ENCODE results near the gene LAMC2.
"Not testable (repeated sequence)": the region's sequence is repeated elsewhere in the genome, so short reads cannot be mapped to it uniquely, and the experiment has no call there.

LAMC2 gene

DNA sequence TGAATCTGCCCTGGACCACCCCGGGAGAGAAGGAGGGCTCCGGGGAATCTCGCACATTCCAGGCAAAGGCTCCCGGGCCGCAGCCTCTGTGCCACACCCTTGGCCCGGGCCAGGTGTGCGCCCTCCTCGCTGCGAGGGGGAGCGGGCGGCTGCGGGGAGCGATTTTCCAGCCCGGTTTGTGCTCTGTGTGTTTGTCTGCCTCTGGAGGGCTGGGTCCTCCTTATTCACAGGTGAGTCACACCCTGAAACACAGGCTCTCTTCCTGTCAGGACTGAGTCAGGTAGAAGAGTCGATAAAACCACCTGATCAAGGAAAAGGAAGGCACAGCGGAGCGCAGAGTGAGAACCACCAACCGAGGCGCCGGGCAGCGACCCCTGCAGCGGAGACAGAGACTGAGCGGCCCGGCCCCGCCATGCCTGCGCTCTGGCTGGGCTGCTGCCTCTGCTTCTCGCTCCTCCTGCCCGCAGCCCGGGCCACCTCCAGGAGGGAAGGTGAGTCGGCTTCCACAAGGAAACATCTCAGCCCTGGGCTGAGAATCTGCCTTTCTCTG is at the start of gene LAMC2:
Gene LAMC2 (plus strand): TSS at position 324 of the 550 bp plus-strand sequence. CDS start 89 bp downstream, at position 413.
- no peak for DNase-seq (ENCODE audit: low read depth in 2 of 2)

DNA sequence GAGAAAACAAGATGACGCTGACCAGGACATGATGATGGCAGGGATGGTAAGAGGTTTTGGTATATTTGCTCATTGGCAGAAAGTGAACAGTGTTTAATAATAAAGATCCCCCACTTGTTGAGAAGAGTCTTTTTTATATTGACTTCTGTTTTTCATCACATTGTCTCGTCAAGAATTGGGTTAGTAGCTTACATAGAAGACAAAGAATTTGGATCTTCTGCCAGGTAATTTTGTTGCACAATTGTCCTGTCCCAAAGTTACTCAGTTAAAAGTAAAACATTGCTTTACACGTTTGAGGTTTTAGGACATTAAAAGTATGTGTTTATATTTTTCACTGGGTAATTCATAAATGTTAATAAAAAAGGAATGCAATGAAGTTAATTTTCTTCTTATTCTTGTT is 48.3 kb upstream of the LAMC2 start:
- DNase-seq (ENCODE audit: low read depth in 2 of 2), result no peak

DNA sequence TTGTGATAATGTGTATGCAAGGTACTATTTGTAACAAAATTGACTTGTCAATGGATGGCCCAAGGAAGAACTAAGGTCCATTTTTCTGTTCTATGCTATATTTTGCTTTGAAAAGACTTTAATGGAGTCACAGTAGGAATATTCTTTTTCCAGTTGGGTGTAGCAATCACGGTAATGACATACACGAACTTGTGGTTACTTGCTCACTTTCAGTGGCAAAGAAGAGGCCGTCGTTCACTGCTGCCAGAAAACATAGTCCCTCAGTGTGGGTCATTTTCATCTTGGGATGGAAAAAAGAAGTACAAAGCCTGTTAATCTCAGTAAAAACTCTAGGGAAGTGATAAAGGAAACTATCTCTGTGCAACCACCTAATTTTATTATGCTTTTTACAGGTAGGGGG is 47.8 kb upstream of the LAMC2 start:
- DNase-seq (ENCODE audit: low read depth in 2 of 2), result no peak

DNA sequence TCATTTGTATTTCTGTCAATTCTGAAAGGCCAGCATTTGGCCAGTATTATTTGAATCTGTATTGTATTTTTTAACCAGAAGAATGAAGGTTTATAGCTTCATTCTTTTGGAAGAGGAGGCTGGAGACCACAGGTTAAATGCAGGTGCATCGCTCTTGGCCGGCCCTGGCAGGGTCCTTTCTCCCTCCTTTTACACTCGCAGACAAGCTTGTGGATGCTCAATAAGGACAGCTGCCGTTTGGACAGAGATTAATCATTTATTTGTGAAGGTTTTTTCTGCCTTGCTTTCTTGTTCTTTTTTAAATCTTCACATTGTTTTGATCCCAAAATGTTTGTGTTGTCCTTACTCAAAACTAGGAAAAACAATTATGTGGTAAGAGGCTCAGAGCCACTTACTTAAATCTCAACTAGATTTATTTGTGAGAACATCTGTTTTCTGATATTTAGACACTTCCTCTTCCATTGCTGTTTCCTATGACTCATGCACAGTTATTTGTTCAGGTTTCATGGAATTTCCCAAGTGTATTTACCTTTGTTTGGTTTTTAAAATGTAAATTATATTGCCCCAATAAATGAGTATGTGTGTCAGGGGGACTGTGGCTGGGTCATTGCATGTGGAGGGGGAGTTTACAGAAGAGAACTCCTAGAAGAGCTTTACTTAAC is 46.7 kb upstream of the LAMC2 start:
- no peak for DNase-seq (ENCODE audit: low read depth in 2 of 2)

DNA sequence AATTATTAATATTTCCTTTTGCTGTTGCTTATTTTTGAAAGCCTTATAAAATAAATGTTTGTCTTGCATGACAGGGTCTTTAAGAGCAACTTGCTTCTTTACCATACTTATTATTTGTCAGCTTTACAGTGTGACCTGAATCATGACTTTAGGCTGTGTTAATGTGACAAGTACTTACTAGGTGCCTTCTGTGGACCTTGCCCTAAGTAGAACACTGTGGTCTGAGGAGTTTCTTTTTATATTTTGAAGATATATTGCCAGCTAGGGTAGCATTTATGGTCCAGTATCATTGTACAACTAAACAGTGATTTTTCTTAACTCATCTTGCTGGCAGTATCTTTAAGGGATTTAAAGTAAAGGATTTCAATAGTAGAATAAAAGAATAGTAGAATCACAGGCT is 45.4 kb upstream of the LAMC2 start:
- DNase-seq (ENCODE audit: low read depth in 2 of 2), result no peak

DNA sequence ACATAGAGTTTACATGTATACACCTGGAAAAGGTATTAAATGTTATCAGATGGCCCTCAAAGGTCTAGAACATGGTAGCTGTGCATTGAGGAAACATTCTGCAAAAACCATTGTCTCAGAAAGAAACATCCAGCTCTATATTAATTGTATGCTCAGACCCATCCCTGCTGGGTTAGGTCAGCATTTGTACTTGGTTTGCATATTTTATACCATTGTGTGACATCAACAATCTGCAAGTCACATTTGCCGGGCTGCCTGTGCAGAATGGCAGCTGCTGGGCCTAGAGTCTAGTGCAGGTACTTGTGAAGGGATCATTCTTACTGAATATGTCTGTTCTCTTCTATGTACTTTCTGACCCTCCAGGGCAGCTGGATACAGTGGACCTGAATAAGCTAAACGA is 43.9 kb upstream of the LAMC2 start:
- no peak for DNase-seq (ENCODE audit: low read depth in 2 of 2)

DNA sequence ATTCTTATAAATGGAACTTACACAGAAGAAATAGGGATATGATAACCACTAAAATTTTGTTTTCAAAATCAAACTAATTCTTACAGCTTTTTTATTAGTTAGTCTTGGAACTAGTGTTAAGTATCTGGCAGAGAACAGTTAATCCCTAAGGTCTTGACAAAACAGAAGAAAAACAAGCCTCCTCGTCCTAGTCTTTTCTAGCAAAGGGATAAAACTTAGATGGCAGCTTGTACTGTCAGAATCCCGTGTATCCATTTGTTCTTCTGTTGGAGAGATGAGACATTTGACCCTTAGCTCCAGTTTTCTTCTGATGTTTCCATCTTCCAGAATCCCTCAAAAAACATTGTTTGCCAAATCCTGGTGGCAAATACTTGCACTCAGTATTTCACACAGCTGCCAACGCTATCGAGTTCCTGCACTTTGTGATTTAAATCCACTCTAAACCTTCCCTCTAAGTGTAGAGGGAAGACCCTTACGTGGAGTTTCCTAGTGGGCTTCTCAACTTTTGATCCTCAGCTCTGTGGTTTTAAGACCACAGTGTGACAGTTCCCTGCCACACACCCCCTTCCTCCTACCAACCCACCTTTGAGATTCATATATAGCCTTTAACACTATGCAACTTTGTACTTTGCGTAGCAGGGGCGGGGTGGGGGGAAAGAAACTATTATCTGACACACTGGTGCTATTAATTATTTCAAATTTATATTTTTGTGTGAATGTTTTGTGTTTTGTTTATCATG is 42.3 kb upstream of the LAMC2 start:
- no peak for DNase-seq (ENCODE audit: low read depth in 2 of 2)

DNA sequence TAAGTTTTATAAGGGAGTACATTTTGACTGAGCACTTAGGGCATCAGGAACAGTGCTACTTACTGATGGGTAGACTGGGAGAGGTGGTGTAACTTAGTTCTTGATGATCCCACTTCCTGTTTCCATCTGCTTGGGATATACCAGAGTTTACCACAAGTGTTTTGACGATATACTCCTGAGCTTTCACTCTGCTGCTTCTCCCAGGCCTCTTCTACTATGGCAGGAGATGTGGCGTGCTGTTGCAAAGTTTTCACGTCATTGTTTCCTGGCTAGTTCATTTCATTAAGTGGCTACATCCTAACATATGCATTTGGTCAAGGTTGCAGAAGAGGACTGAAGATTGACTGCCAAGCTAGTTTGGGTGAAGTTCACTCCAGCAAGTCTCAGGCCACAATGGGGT is 41.3 kb upstream of the LAMC2 start:
- DNase-seq (ENCODE audit: low read depth in 2 of 2), result no peak

DNA sequence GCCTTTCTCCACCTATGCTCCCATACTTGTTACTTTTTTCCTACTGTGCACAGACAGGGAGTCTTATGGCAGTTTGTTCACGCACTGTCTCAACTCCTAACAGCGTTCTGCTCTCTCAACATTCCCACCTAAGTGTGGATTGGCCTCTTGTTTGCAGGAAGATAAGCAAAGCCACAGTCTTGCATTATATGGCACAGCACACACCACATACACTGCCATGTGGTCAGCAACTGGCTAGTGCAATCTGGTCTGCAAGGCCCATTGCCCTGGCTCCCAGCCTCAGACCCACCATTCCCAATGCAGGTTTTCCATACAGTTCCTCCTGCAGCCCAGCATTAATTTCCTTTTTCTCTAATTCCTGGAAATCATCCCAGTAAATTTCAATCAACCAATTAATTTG is 38.3 kb upstream of the LAMC2 start:
- no peak for DNase-seq (ENCODE audit: low read depth in 2 of 2)

DNA sequence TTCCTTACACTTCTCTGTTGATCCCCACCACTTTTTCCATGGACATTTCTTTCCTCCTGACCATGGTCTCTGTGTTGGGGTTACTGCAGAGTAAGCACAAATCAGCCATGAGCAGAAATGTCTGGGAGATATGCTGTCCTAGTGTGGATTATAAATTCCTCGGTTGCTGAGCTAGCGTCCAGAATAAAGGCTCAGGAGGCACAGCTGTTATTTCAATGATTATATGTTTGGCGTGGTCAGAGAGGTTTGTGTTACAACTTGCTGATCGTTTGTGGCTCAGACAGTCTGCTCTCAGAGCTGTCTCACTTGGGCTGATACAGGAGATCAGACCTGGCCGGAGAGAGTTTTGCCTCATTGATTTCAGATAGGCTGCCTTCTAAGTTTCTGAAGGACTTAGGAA is 37.5 kb upstream of the LAMC2 start:
- no peak for DNase-seq (ENCODE audit: low read depth in 2 of 2)

DNA sequence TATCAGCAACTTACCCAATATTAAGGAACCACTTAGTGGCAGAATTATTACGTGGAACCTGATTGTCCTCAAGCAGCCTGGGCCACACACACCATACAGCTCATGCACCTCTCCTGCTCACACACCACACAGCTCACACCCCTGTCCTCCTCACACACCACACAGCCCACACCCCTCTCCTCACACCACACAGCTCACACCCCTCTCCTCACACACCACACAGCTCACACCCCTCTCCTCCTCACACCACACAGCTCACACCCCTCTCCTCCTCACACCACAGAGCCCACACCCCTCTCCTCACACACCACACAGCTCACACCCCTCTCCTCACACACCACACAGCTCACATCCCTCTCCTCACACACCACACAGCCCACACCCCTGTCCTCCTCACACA is 36.8 kb upstream of the LAMC2 start:
- DNase-seq (ENCODE audit: low read depth in 2 of 2), result no peak

DNA sequence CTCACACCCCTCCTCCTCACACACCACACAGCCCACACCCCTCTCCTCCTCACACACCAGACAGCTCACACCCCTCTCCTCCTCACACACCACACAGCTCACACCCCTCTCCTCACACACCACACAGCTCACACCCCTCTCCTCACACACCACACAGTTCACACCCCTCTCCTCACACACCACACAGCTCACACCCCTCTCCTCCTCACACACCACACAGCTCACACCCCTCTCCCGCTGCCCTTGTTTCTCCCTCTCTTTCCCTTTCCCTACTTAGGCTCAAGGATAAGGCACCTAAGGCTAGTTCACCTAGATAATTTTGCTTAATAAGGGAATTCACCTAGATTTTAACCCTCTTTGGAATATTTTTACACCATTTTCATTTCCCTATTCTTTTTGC is 36.0 kb upstream of the LAMC2 start:
- DNase-seq (ENCODE audit: low read depth in 2 of 2), result not testable (repeated sequence)

DNA sequence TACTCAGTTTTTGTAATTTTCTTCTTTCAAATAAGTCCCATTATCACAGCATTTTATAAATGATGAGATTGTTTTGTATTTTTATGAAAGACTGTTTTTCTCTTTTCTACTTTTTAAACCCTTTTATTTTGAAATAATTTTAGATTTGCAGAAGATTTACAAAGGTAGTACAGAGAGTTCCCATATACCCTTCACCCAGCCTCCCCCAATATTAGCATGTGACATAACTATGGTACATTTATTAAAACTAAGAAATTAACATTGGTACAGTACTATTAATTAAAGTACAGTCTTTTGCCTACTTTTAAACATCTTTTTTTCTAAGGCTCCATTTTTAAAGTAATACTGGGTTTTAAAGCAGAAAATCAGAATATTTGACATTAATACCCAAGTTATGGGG is 35.6 kb upstream of the LAMC2 start:
- DNase-seq (ENCODE audit: low read depth in 2 of 2), result no peak

DNA sequence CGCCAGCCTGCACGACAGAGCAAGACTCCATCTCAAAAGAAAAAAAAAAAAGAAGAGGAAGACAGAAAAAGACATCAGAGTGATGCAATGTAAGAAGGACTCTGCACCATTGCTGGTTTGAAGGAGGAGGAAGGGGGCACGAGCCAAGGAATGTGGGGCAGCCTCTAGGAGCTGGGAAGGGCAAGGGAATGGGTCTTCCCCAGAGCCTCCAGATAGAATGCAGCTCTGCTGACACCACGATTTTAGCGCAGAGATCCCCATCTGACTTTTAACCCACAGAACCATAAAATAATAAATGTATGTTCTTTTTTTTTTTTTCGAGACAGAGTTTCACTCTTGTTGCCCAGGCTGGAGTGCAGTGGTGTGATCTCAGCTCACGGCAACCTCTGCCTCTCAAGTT is 33.9 kb upstream of the LAMC2 start:
- no peak for DNase-seq (ENCODE audit: low read depth in 2 of 2)

DNA sequence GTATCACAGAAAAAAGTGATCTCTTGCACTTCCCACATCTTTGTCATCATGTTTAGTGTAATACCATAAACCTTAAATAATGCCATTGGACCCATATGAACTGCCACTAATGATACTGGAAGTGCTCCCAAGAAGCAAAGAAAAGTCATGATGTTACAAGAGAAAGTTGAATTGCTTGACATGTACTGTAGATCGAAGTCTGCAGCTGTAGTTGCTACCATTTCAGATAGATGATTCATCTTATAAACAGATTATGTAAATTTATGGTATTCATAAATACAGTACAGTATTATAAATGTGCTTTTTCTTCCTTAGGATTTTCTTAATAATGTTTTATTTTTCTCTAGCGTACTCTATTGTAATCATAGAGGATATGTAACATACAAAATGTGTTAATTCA is 30.1 kb upstream of the LAMC2 start:
- no peak for DNase-seq (ENCODE audit: low read depth in 2 of 2)

DNA sequence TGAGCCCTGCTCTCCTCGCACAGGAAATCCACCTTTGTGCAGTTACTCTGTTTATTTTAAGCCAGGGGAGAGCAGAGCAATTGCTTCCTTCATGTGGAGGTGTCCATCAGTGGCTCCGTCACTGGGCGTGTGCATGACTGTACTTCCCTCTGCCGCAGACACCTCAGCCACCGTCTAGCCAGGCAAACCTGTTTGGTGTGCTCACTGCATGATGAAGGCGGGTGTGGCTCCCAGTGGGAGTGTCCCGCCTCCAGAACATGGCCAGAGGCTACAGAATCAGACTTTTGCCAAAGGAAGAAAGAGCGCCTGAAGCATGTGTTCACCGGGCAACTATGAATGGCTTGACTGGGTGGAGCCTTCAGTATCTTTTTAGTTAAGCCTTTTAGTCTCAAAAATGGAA is 26.1 kb upstream of the LAMC2 start:
- no peak for DNase-seq (ENCODE audit: low read depth in 2 of 2)

DNA sequence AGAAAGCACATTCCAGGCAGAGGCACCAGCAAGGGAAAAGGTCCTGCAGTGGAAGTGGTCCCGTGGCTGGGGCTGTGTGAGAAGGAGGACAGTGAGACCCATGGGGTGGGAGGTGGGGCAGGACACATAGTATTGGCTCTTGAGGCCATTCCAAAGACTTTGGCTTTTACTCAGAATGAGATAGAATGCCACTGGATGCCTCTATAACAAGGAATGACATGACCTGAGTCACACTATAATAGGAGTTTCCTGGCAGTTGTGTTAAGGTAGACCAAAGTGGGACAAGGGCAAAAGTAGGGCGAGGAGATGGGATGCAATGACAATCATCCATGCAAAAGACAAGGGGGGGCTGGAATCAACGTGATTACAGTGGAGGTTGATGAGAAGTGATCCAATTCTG is 24.7 kb upstream of the LAMC2 start:
- no peak for DNase-seq (ENCODE audit: low read depth in 2 of 2)

DNA sequence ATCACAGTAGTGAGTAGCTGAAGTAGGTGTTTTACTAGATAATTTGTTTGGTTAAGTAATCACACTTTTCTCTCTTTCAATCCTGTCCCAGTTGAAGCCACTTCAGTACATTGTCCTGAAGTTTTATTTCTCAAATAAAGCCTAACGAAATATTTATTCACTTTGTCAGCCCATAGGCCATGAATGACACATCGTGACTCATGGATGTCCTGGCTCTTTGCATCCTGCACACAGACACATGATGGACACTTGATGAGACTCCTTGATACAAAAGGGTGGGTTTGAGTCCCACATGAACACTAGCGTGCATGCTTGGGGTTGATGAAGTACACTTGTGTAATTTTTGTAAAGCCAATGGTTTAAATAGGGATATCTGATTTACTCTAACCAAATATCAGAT is 22.7 kb upstream of the LAMC2 start:
- DNase-seq (ENCODE audit: low read depth in 2 of 2), result no peak

DNA sequence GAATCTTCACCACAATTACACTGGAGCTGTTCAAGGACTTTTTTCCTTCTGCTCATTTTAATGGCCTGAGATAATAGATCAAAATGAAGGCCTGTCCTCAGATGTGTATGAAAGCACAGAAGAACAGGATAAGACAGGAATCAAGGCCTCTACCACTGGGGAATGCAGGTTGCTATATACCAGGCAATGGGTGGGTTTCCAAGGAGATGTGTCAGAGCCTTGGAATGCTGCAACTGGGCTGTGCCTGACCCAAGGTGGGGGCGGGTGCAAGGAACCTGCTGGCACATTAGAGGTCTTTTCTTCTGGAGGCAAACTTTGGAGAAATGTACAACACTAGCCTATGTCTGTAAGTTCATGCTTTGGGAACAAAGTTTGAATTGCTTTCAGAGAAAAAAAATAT is 21.7 kb upstream of the LAMC2 start:
- DNase-seq (ENCODE audit: low read depth in 2 of 2), result no peak

DNA sequence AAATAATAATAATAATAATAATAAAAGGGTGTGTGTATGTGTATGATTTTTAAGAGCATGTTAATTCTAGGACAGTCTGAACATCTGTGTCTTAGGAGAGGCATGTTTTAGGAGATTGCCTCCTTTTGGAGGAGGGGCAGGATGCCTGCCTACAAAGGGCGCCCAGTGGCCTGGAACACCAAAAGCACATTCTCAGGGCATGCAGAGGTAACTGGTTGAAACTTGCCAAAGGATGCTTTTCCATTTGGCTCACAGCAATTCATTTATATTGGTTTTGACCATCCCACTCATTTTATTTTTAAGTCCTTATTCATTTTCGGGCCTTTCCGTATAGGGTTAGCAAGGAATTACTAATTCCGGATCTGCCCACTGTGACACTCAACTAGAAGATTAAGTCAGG is 21.1 kb upstream of the LAMC2 start:
- no peak for DNase-seq (ENCODE audit: low read depth in 2 of 2)

DNA sequence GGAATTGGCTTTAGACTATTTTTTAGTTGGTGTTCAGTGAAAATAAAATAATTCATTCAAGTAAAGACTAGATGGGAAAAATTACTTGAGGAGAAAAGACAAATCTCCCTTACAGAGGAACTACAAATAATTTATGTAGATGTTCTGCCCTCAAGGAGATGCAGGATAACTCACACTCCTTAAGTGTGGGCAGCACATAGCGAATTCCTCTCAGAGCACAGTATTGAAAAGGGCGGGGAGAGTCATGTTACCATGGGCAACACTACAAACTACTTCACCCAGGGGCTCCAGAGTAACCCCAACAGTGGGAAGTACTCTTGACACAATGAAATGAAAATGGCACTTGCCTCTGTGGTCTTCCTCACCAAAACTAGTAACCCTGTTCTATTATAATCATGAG is 20.6 kb upstream of the LAMC2 start:
- no peak for DNase-seq (ENCODE audit: low read depth in 2 of 2)

DNA sequence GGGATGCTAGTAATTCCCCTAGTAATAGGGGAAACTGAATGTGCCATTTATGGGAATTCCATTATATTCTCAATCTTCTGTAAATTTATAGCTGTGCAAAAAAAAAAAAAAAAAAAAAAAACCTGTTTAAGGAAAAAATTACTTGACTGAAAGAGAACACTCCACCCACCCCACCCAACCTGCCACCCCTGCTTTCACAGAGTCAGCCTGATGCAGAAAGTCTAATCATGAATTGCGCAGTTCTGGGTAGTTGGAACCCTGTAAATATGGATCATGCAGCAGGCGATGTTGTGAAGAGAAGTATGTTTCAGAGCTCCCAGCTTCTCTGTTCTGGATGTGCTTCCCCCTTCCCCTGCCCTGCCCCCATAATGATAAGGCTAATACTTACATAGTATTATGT is 19.6 kb upstream of the LAMC2 start:
- no peak for DNase-seq (ENCODE audit: low read depth in 2 of 2)

DNA sequence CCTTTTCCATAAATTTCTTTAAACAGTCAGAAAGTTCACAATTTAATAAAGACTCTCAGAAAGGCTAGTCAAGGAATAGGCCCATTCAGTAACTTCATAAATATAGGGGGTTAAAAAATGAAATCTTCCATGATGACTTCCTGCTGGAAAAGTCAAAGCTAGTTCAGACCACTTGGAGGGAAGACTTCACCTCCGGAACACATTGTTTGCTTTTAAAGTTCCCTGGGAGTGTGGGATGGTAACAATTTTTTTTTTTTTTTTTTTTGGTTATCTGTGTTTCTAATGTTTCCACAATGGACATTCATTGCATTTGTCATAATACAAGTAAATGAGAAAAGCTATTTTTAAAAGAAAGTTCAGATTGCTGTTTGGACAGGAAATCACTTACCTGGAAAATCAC is 18.4 kb upstream of the LAMC2 start:
- DNase-seq (ENCODE audit: low read depth in 2 of 2), result no peak

DNA sequence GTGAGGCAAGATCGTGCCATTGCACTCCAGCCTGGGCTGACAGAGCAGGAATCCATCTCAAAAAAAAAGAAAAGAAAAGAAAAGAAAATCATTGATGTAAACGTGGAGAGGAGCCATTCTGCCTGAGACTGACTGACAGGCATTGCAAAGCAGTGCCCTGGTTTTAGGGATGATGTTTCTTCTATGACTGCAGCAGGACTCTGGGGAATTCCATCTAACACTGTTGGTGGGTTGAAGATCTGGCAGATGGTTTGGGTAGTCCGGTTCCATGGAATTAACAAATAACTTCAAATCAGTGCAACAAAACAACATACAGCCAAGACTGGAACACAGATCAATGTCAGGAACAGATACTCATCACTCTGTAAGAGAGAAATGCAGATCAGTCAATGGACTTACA is 17.8 kb upstream of the LAMC2 start:
- DNase-seq (ENCODE audit: low read depth in 2 of 2), result no peak
